Keratinocyte (primary cell): Measurements from ENCODE around the gene NANOS1. TPM values are rescaled to one million over a fixed set of nuclear protein-coding genes. Genes with fewer than 3 reads are reported as not detected.

Experiments used
- DNase-seq: peaks from one replicate; pipeline ENCODE4 v3.0.0-alpha.2; 2011; ENCODE audit warnings: low read depth, missing footprints, low spot score
- FAIRE-seq: peaks from 2 replicates; lab custom pipeline; 2011; peaks lifted over from hg19 to GRCh38; lab: Jason Lieb, UNC
- H2AFZ ChIP-seq: 2 replicates; pipeline ENCODE4 v1.6.0; 2012; ENCODE audit warnings: low read length, control low read depth, inconsistent platforms; ENCODE audit not compliant: control insufficient read depth
- H3K27ac ChIP-seq: 2 replicates; pipeline ENCODE4 v1.5.1; 2011; ENCODE audit warnings: low read length; ENCODE audit not compliant: control insufficient read depth, insufficient read depth
- H3K27me3 ChIP-seq: 3 replicates; pipeline ENCODE4 v1.6.0; 2011; ENCODE audit warnings: low read length; ENCODE audit not compliant: control insufficient read depth, insufficient read depth; ENCODE audit errors: extremely low read depth
- H3K36me3 ChIP-seq, 2 experiments: 2 replicates in 1 of 2; 3 replicates in 1 of 2; pipeline ENCODE4 v1.5.1; 2011; ENCODE audit warnings: low read length in 2 of 2, mild to moderate bottlenecking in 1 of 2; ENCODE audit not compliant: control insufficient read depth in 2 of 2, insufficient read depth in 2 of 2; ENCODE audit errors: extremely low read depth in 1 of 2
- H3K4me1 ChIP-seq: 3 replicates; pipeline ENCODE4 v1.5.1; 2011; ENCODE audit warnings: low read length; ENCODE audit not compliant: control insufficient read depth, insufficient read depth; ENCODE audit errors: extremely low read depth
- H3K4me2 ChIP-seq: 3 replicates; pipeline ENCODE4 v1.6.0; 2011; ENCODE audit warnings: low read depth, low read length; ENCODE audit not compliant: control insufficient read depth, insufficient read depth; ENCODE audit errors: extremely low read depth
- H3K4me3 ChIP-seq, 3 experiments: fragments of 200-600 bp in 1 of 3; sonication (generic) in 1 of 3; 2 replicates in 2 of 3; 3 replicates in 1 of 3; pipeline ENCODE4 v1.5.1; 2011 to 2016; ENCODE audit warnings: low read length in 3 of 3, mild to moderate bottlenecking in 3 of 3, control low read depth in 2 of 3, inconsistent platforms in 1 of 3, low read depth in 1 of 3, mixed read lengths in 1 of 3, mixed run types in 1 of 3, moderate library complexity in 1 of 3; ENCODE audit not compliant: control insufficient read depth in 2 of 3, insufficient read depth in 2 of 3; ENCODE audit errors: extremely low read depth in 1 of 3
- H3K79me2 ChIP-seq: 2 replicates; pipeline ENCODE4 v1.6.0; 2012; ENCODE audit warnings: low read length; ENCODE audit not compliant: control insufficient read depth, insufficient read depth
- H3K9ac ChIP-seq: 3 replicates; pipeline ENCODE4 v1.6.0; 2011; ENCODE audit warnings: low read length; ENCODE audit not compliant: control insufficient read depth, insufficient read depth; ENCODE audit errors: extremely low read depth
- H3K9me1 ChIP-seq: 3 replicates; pipeline ENCODE4 v1.6.0; 2011; ENCODE audit warnings: low read length; ENCODE audit not compliant: control insufficient read depth, insufficient read depth; ENCODE audit errors: extremely low read depth
- H3K9me3 ChIP-seq: 2 replicates; pipeline ENCODE4 v1.5.1; 2012; ENCODE audit warnings: low read depth, low read length; ENCODE audit not compliant: control insufficient read depth
- H4K20me1 ChIP-seq: 3 replicates; pipeline ENCODE4 v1.6.0; 2011; ENCODE audit warnings: low read length; ENCODE audit not compliant: control insufficient read depth, insufficient read depth; ENCODE audit errors: extremely low read depth
- CTCF ChIP-seq, 3 experiments: IDR thresholded peaks in 1 of 3; conservative IDR thresholded peaks in 1 of 3; optimal IDR thresholded peaks in 1 of 3; 2 replicates in 2 of 3; 3 replicates in 1 of 3; pipeline versions ENCODE3 to v1.5.1; 2011; ENCODE audit warnings: low read length in 3 of 3, mild to moderate bottlenecking in 3 of 3, moderate library complexity in 2 of 3, control low read depth in 1 of 3, inconsistent platforms in 1 of 3; ENCODE audit not compliant: insufficient read depth in 2 of 3; ENCODE audit errors: extremely low read depth in 1 of 3
- EZH2 ChIP-seq: IDR thresholded peaks from one replicate; pipeline ENCODE4 v1.6.1; 2012; ENCODE audit warnings: inconsistent platforms, mild to moderate bottlenecking, low read length, moderate library complexity
- dilution Hi-C: fragments of 300-500 bp; cut with MboI; formaldehyde crosslinking; loops from one replicate; pipeline ENCODE4 v1.7.0; 2020; ENCODE audit warnings: low sequenced_read_pairs; ENCODE audit not compliant: extremely low pct_ligation_motif_present
- polyA plus RNA-seq, 5 experiments: library from polyadenylated mRNA; depleted of rRNA in 3 of 5; stranded (reverse) in 3 of 5; stranded (forward) in 1 of 5; unstranded in 1 of 5; fragments of >200 nt; gene quantifications; 1 replicate in 1 of 5; 2 replicates in 3 of 5; 3 replicates in 1 of 5; pipeline versions ENCODE4 v1.2.1 to v1.2.3, GENCODE V29; 2011 to 2012; ENCODE audit warnings: missing spikeins in 2 of 5, low read depth in 1 of 5, low replicate concordance in 1 of 5

NANOS1 gene
- polyA plus RNA-seq, 1 donor (not counting 4 experiments of a cell fraction or from before 2014, with no cell fraction given): 2.1 TPM

GRCh38 chr10:118980870-118981269 is 48.6 kb upstream of the NANOS1 start:
- Histone ChIP-seq H3K4me2 (no peak overlapping the region), H3K27me3 (no peaks in the 10 kb centered on the region), H4K20me1 (no peaks in the 10 kb centered on the region), H3K9me3 (no peaks in the 10 kb centered on the region), H2AFZ (no peak overlapping the region), H3K36me3 (no peaks in the 10 kb centered on the region), H3K4me1 (no peaks in the 10 kb centered on the region), H3K9me1 (no peaks in the 10 kb centered on the region), H3K27ac (no peak overlapping the region), H3K79me2 (no peaks in the 10 kb centered on the region), H3K9ac (no peak overlapping the region), H3K4me3 (no peak overlapping the region)
- TF ChIP-seq CTCF (optimal IDR thresholded peaks at IDR 0.05 in 1 of 3, IDR thresholded peaks at IDR 0.05 in 1 of 3, conservative IDR thresholded peaks at IDR 0.05 in 1 of 3; ENCODE audit: extremely low read depth in 1 of 3, insufficient read depth in 2 of 3, low read length in 3 of 3): no peak
- no peak for TF ChIP-seq EZH2
- dilution Hi-C loops: no loop called here
- DNase-seq: no peak
- FAIRE-seq: no peak

GRCh38 chr10:118981946-118982345 is 47.6 kb upstream of the NANOS1 start:
- Histone ChIP-seq H3K4me3 (no peak overlapping the region), H3K27ac (no peak overlapping the region), H3K27me3 (no peaks in the 10 kb centered on the region), H3K4me2 (no peak overlapping the region), H3K9me3 (no peaks in the 10 kb centered on the region), H4K20me1 (no peaks in the 10 kb centered on the region), H2AFZ (no peak overlapping the region), H3K79me2 (no peaks in the 10 kb centered on the region), H3K9me1 (no peaks in the 10 kb centered on the region), H3K4me1 (no peaks in the 10 kb centered on the region), H3K9ac (no peak overlapping the region), H3K36me3 (no peaks in the 10 kb centered on the region)
- FAIRE-seq (no peak), DNase-seq (no peak)
- dilution Hi-C loops: no loop called here
- no peak for TF ChIP-seq EZH2
- no peak for TF ChIP-seq CTCF (optimal IDR thresholded peaks at IDR 0.05 in 1 of 3, IDR thresholded peaks at IDR 0.05 in 1 of 3, conservative IDR thresholded peaks at IDR 0.05 in 1 of 3; ENCODE audit: extremely low read depth in 1 of 3, insufficient read depth in 2 of 3, low read length in 3 of 3)
